ENCODE measurements around the gene DRC7. TPM values are rescaled to one million over a fixed set of nuclear protein-coding genes. Genes with fewer than 3 reads are reported as not detected.

Gene DRC7
- total and polyA plus RNA-seq, 2 experiments from 2014 or later: not detected

GRCh38 chr16:57724531-57724930 is 29.9 kb downstream of the DRC7 start:
- Histone ChIP-seq H2AFZ (no peak overlapping the region), H3F3A (ENCODE audit: insufficient read depth) (no peaks in the 10 kb centered on the region), H3K9me2 (ENCODE audit: insufficient read depth) (no peaks in the 10 kb centered on the region), H3K9ac (no peak overlapping the region), H3K36me3 (ENCODE audit: low read depth) (no peaks in the 10 kb centered on the region), H4K20me1 (ENCODE audit: insufficient read depth) (no peaks in the 10 kb centered on the region), H3K79me2 (ENCODE audit: insufficient read depth) (no peaks in the 10 kb centered on the region), H3K27me3 (replicated peaks; ENCODE audit: insufficient read depth) (no peaks in the 10 kb centered on the region), H3K27ac (no peak overlapping the region), H3K4me3 (no peak overlapping the region), H3K9me3 (ENCODE audit: low read depth) (no peaks in the 10 kb centered on the region), H3K4me2 (ENCODE audit: unreplicated experiment) (no peak overlapping the region), H3K4me1 (ENCODE audit: insufficient read depth) (no peaks in the 10 kb centered on the region)
- no peak for DNase-seq
- no peak for TF ChIP-seq EZH2phosphoT487 (IDR thresholded peaks at IDR 0.05; ENCODE audit: insufficient read depth, low read depth)
- no peak for TF ChIP-seq EZH2 (IDR thresholded peaks at IDR 0.05; ENCODE audit: insufficient read depth, poor library complexity, severe bottlenecking)
- in situ Hi-C loops (cut with MboI): no loop called here
- WGBS, 2 experiments (ENCODE audit: low coverage in 1 of 2, low lambda C conversion rate in 2 of 2, missing lambda C conversion rate in 2 of 2): 76 to 78% methylated on average over 15 of the region's 15 CpGs

GRCh38 chr16:57725151-57725550 is 30.5 kb downstream of the DRC7 start:
- no peak for TF ChIP-seq EZH2 (IDR thresholded peaks at IDR 0.05; ENCODE audit: insufficient read depth, poor library complexity, severe bottlenecking)
- no peak for TF ChIP-seq EZH2phosphoT487 (IDR thresholded peaks at IDR 0.05; ENCODE audit: insufficient read depth, low read depth)
- Histone ChIP-seq H3K36me3 (ENCODE audit: low read depth) (no peaks in the 10 kb centered on the region), H3F3A (ENCODE audit: insufficient read depth) (no peaks in the 10 kb centered on the region), H3K9me2 (ENCODE audit: insufficient read depth) (no peaks in the 10 kb centered on the region), H3K4me3 (no peak overlapping the region), H3K27me3 (replicated peaks; ENCODE audit: insufficient read depth) (no peaks in the 10 kb centered on the region), H3K9ac (no peak overlapping the region), H3K4me1 (ENCODE audit: insufficient read depth) (no peaks in the 10 kb centered on the region), H3K4me2 (ENCODE audit: unreplicated experiment) (no peak overlapping the region), H3K79me2 (ENCODE audit: insufficient read depth) (no peaks in the 10 kb centered on the region), H4K20me1 (ENCODE audit: insufficient read depth) (no peaks in the 10 kb centered on the region), H3K9me3 (ENCODE audit: low read depth) (no peaks in the 10 kb centered on the region), H2AFZ (no peak overlapping the region), H3K27ac (no peak overlapping the region)
- WGBS, 2 experiments (ENCODE audit: low coverage in 1 of 2, low lambda C conversion rate in 2 of 2, missing lambda C conversion rate in 2 of 2): 66 to 73% methylated on average over 5 of the region's 5 CpGs
- DNase-seq: no peak
- in situ Hi-C loops (cut with MboI): no loop called here

GRCh38 chr16:57725554-57725953 is 30.9 kb downstream of the DRC7 start:
- WGBS, 2 experiments (ENCODE audit: low coverage in 1 of 2, low lambda C conversion rate in 2 of 2, missing lambda C conversion rate in 2 of 2): 71 to 72% methylated on average over 5 of the region's 5 CpGs
- H3K9me3 ChIP-seq (ENCODE audit: low read depth): no peaks in the 10 kb centered on the region
- in situ Hi-C loops (cut with MboI): no loop called here
- no peaks in the 10 kb centered on the region for H3K9me2 ChIP-seq (ENCODE audit: insufficient read depth)
- H3K9ac ChIP-seq: no peak overlapping the region
- no peak for TF ChIP-seq EZH2phosphoT487 (IDR thresholded peaks at IDR 0.05; ENCODE audit: insufficient read depth, low read depth)
- TF ChIP-seq EZH2 (IDR thresholded peaks at IDR 0.05; ENCODE audit: insufficient read depth, poor library complexity, severe bottlenecking): no peak
- no peak overlapping the region for H3K27ac ChIP-seq
- H3K4me1 ChIP-seq (ENCODE audit: insufficient read depth): no peaks in the 10 kb centered on the region
- H3K79me2 ChIP-seq (ENCODE audit: insufficient read depth): no peaks in the 10 kb centered on the region
- no peak overlapping the region for H3K4me3 ChIP-seq
- H4K20me1 ChIP-seq (ENCODE audit: insufficient read depth): no peaks in the 10 kb centered on the region
- no peak for DNase-seq
- no peaks in the 10 kb centered on the region for H3F3A ChIP-seq (ENCODE audit: insufficient read depth)
- no peak overlapping the region for H2AFZ ChIP-seq
- H3K27me3 ChIP-seq (replicated peaks; ENCODE audit: insufficient read depth): no peaks in the 10 kb centered on the region
- H3K36me3 ChIP-seq (ENCODE audit: low read depth): no peaks in the 10 kb centered on the region
- no peak overlapping the region for H3K4me2 ChIP-seq (ENCODE audit: unreplicated experiment)

- Histone ChIP-seq H2AFZ (no peak overlapping the region), H3K4me1 (ENCODE audit: insufficient read depth) (no peaks in the 10 kb centered on the region), H3K79me2 (ENCODE audit: insufficient read depth) (no peaks in the 10 kb centered on the region), H3K9ac (no peak overlapping the region), H3F3A (ENCODE audit: insufficient read depth) (no peaks in the 10 kb centered on the region), H3K9me3 (ENCODE audit: low read depth) (no peaks in the 10 kb centered on the region), H3K4me2 (ENCODE audit: unreplicated experiment) (no peak overlapping the region), H3K27ac (no peak overlapping the region), H3K4me3 (no peak overlapping the region), H3K36me3 (ENCODE audit: low read depth) (no peaks in the 10 kb centered on the region), H4K20me1 (ENCODE audit: insufficient read depth) (no peaks in the 10 kb centered on the region), H3K9me2 (ENCODE audit: insufficient read depth) (no peaks in the 10 kb centered on the region), H3K27me3 (replicated peaks; ENCODE audit: insufficient read depth) (no peaks in the 10 kb centered on the region)
- in situ Hi-C loops (cut with MboI): no loop called here
- no peak for TF ChIP-seq EZH2 (IDR thresholded peaks at IDR 0.05; ENCODE audit: insufficient read depth, poor library complexity, severe bottlenecking)
- TF ChIP-seq EZH2phosphoT487 (IDR thresholded peaks at IDR 0.05; ENCODE audit: insufficient read depth, low read depth): no peak
- DNase-seq: no peak
- 87 to 88% methylated on average over 29 to 30 of the region's 30 CpGs for WGBS, 2 experiments (ENCODE audit: low coverage in 1 of 2, low lambda C conversion rate in 2 of 2, missing lambda C conversion rate in 2 of 2)
Measured at GRCh38 chr16:57725976-57726375, 31.4 kb downstream of the DRC7 start.

GRCh38 chr16:57726433-57726947 is 31.9 kb downstream of the DRC7 start:
- DNase-seq: no peak
- no peaks in the 10 kb centered on the region for H4K20me1 ChIP-seq (ENCODE audit: insufficient read depth)
- in situ Hi-C loops (cut with MboI): no loop called here
- no peaks in the 10 kb centered on the region for H3K9me3 ChIP-seq (ENCODE audit: low read depth)
- no peak overlapping the region for H3K4me3 ChIP-seq
- no peak overlapping the region for H3K27ac ChIP-seq
- H3K36me3 ChIP-seq (ENCODE audit: low read depth): no peaks in the 10 kb centered on the region
- no peak overlapping the region for H3K4me2 ChIP-seq (ENCODE audit: unreplicated experiment)
- H3K79me2 ChIP-seq (ENCODE audit: insufficient read depth): no peaks in the 10 kb centered on the region
- H3K27me3 ChIP-seq (replicated peaks; ENCODE audit: insufficient read depth): no peaks in the 10 kb centered on the region
- H3K9me2 ChIP-seq (ENCODE audit: insufficient read depth): no peaks in the 10 kb centered on the region
- 61 to 63% methylated on average over 7 of the region's 7 CpGs for WGBS, 2 experiments (ENCODE audit: low coverage in 1 of 2, low lambda C conversion rate in 2 of 2, missing lambda C conversion rate in 2 of 2)
- TF ChIP-seq EZH2 (IDR thresholded peaks at IDR 0.05; ENCODE audit: insufficient read depth, poor library complexity, severe bottlenecking) (no peak), EZH2phosphoT487 (IDR thresholded peaks at IDR 0.05; ENCODE audit: insufficient read depth, low read depth) (no peak)
- no peak overlapping the region for H3K9ac ChIP-seq
- no peaks in the 10 kb centered on the region for H3F3A ChIP-seq (ENCODE audit: insufficient read depth)
- no peak overlapping the region for H2AFZ ChIP-seq
- H3K4me1 ChIP-seq (ENCODE audit: insufficient read depth): no peaks in the 10 kb centered on the region

Measured in GM23248 (cell line).